ENCODE results near the gene ATP5PB. TPM values are rescaled to one million over a fixed set of nuclear protein-coding genes. Genes with fewer than 3 reads are reported as not detected.

Gene ATP5PB
- total RNA-seq, 2 experiments from 2014 or later: 396 to 404 TPM

GRCh38 chr1:111466480-111466879 lies 17.2 kb downstream of the ATP5PB start:
- Mint-ChIP-seq H3K27me3 (ENCODE audit: low read depth) (no peaks in the 10 kb centered on the region), H3K4me1 (ENCODE audit: low read depth) (peaks cover 11% of the 10 kb centered on the region), H3K4me3 (no peak overlapping the region), H3K9me3 (ENCODE audit: insufficient read depth) (no peaks in the 10 kb centered on the region), H3K36me3 (ENCODE audit: low read depth) (peaks cover 38% of the 10 kb centered on the region), H3K27ac (no peak overlapping the region)
- no peak for ATAC-seq
- POLR2A ChIA-PET: interaction anchor here (0.9 kb wide), 1 partner anchor 15 kb away, joined by 3 read pairs; no protein-coding TSS in a partner anchor
- CTCF ChIA-PET: interaction anchor here (1.0 to 1.6 kb wide), 2 partner anchors 14 to 19 kb away, joined by 3 read pairs; no protein-coding TSS in a partner anchor
- DNase-seq: no peak

GRCh38 chr1:111467865-111468716 lies 18.8 kb downstream of the ATP5PB start:
- DNase-seq (no peak), ATAC-seq (no peak)
- Mint-ChIP-seq H3K4me1 (ENCODE audit: low read depth) (peaks cover 11% of the 10 kb centered on the region), H3K9me3 (ENCODE audit: insufficient read depth) (no peaks in the 10 kb centered on the region), H3K27ac (no peak overlapping the region), H3K36me3 (ENCODE audit: low read depth) (peaks cover 30% of the 10 kb centered on the region), H3K4me3 (no peak overlapping the region), H3K27me3 (ENCODE audit: low read depth) (no peaks in the 10 kb centered on the region)
- ChIA-PET CTCF (interaction anchor here (1.0 to 1.3 kb wide), 3 partner anchors 15 to 39 kb away, joined by 3 read pairs; no protein-coding TSS in a partner anchor), POLR2A (interaction anchor here (1.9 kb wide), 1 partner anchor 19 kb away, joined by 5 read pairs; the partner anchor contains the start of genes ATP5PB and WDR77)

- peak; percentile 1 for DNase-seq
- no peak for ATAC-seq
- POLR2A ChIA-PET: interaction anchor here (1.9 kb wide), 1 partner anchor 20 kb away, joined by 5 read pairs; the partner anchor contains the start of genes ATP5PB and WDR77
- Mint-ChIP-seq H3K9me3 (ENCODE audit: insufficient read depth) (no peaks in the 10 kb centered on the region), H3K36me3 (ENCODE audit: low read depth) (peaks cover 27% of the 10 kb centered on the region), H3K27ac (no peak overlapping the region), H3K27me3 (ENCODE audit: low read depth) (no peaks in the 10 kb centered on the region), H3K4me3 (no peak overlapping the region), H3K4me1 (ENCODE audit: low read depth) (peaks cover 10% of the 10 kb centered on the region)
- CTCF ChIA-PET: interaction anchor here (1.1 to 1.3 kb wide), 2 partner anchors 27 to 38 kb away, joined by 3 read pairs; no protein-coding TSS in a partner anchor
Observed at GRCh38 chr1:111468717-111469100, 19.4 kb downstream of the ATP5PB start.

- CTCF ChIA-PET: interaction anchor here (1.3 kb wide), 1 partner anchor 38 kb away, joined by 3 read pairs; no protein-coding TSS in a partner anchor
- no peak for ATAC-seq
- Mint-ChIP-seq H3K4me1 (ENCODE audit: low read depth) (peaks cover 16% of the 10 kb centered on the region), H3K36me3 (ENCODE audit: low read depth) (peaks cover 26% of the 10 kb centered on the region), H3K27me3 (ENCODE audit: low read depth) (no peaks in the 10 kb centered on the region), H3K27ac (no peak overlapping the region), H3K9me3 (ENCODE audit: insufficient read depth) (no peaks in the 10 kb centered on the region), H3K4me3 (no peak overlapping the region)
- DNase-seq: peak; percentile 20
- POLR2A ChIA-PET: no interaction called here
Observed at GRCh38 chr1:111469539-111469938, 20.3 kb downstream of the ATP5PB start.

- POLR2A ChIA-PET: interaction anchor here (0.6 to 3.5 kb wide), 4 partner anchors 37 to 146 kb away, joined by 3 to 17 read pairs (median 3); no protein-coding TSS in a partner anchor
- H3K4me3 Mint-ChIP-seq: no peak overlapping the region
- DNase-seq: no peak
- H3K4me1 Mint-ChIP-seq (ENCODE audit: low read depth): peaks cover 22% of the 10 kb centered on the region
- H3K36me3 Mint-ChIP-seq (ENCODE audit: low read depth): peaks cover 25% of the 10 kb centered on the region
- peak; percentile 16 for ATAC-seq
- CTCF ChIA-PET: interaction anchor here (0.8 to 11.2 kb wide), 5 partner anchors 22 to 299 kb away, joined by 3 to 144 read pairs (median 4); partner anchors contain the start of genes ATP5PB and WDR77
- no peaks in the 10 kb centered on the region for H3K9me3 Mint-ChIP-seq (ENCODE audit: insufficient read depth)
- H3K27me3 Mint-ChIP-seq (ENCODE audit: low read depth): no peaks in the 10 kb centered on the region
- no peak overlapping the region for H3K27ac Mint-ChIP-seq
Observed at GRCh38 chr1:111470596-111470995, 21.3 kb downstream of the ATP5PB start.

GRCh38 chr1:111471012-111471411 lies 21.7 kb downstream of the ATP5PB start:
- Mint-ChIP-seq H3K4me1 (ENCODE audit: low read depth) (peaks cover 27% of the 10 kb centered on the region), H3K9me3 (ENCODE audit: insufficient read depth) (no peaks in the 10 kb centered on the region), H3K27me3 (ENCODE audit: low read depth) (no peaks in the 10 kb centered on the region), H3K4me3 (no peak overlapping the region), H3K36me3 (ENCODE audit: low read depth) (peaks cover 29% of the 10 kb centered on the region), H3K27ac (no peak overlapping the region)
- DNase-seq (peak; percentile 89), ATAC-seq (peak; percentile 80)
- ChIA-PET CTCF (interaction anchor here (0.6 to 11.2 kb wide), 7 partner anchors 11 to 299 kb away, joined by 3 to 144 read pairs (median 4); partner anchors contain the start of genes ATP5PB and WDR77), POLR2A (interaction anchor here (0.6 to 3.5 kb wide), 7 partner anchors 8 to 145 kb away, joined by 3 to 17 read pairs (median 5); partner anchors contain the start of genes ATP5PB and WDR77)

GRCh38 chr1:111471538-111471937 lies 22.3 kb downstream of the ATP5PB start:
- Mint-ChIP-seq H3K27ac (no peak overlapping the region), H3K4me3 (peak overlapping the region; percentile 16), H3K4me1 (ENCODE audit: low read depth) (peaks cover 32% of the 10 kb centered on the region), H3K27me3 (ENCODE audit: low read depth) (no peaks in the 10 kb centered on the region), H3K9me3 (ENCODE audit: insufficient read depth) (no peaks in the 10 kb centered on the region), H3K36me3 (ENCODE audit: low read depth) (peaks cover 33% of the 10 kb centered on the region)
- ChIA-PET POLR2A (interaction anchor here (0.9 to 3.5 kb wide), 6 partner anchors 9 to 145 kb away, joined by 3 to 17 read pairs (median 6); partner anchors contain the start of genes ATP5PB and WDR77), CTCF (interaction anchor here (0.6 to 11.2 kb wide), 9 partner anchors 10 to 298 kb away, joined by 3 to 144 read pairs (median 4); partner anchors contain the start of genes ATP5PB and WDR77)
- no peak for DNase-seq
- ATAC-seq: no peak

- DNase-seq (no peak), ATAC-seq (no peak)
- ChIA-PET CTCF (interaction anchor here (0.9 to 11.2 kb wide), 5 partner anchors 24 to 296 kb away, joined by 3 to 144 read pairs (median 6); partner anchors contain the start of gene WDR77), POLR2A (interaction anchor here (0.6 to 3.6 kb wide), 3 partner anchors 33 to 282 kb away, joined by 3 to 15 read pairs (median 4); partner anchors contain the start of gene DDX20)
- Mint-ChIP-seq H3K27me3 (ENCODE audit: low read depth) (no peaks in the 10 kb centered on the region), H3K9me3 (ENCODE audit: insufficient read depth) (no peaks in the 10 kb centered on the region), H3K4me1 (ENCODE audit: low read depth) (peaks cover 46% of the 10 kb centered on the region), H3K36me3 (ENCODE audit: low read depth) (peaks cover 46% of the 10 kb centered on the region), H3K4me3 (peak overlapping the region; percentile 82), H3K27ac (peak overlapping the region; percentile 89)
Observed at GRCh38 chr1:111474106-111474505, 24.8 kb downstream of the ATP5PB start.

GRCh38 chr1:111474521-111474920 lies 25.3 kb downstream of the ATP5PB start:
- ChIA-PET POLR2A (interaction anchor here (0.6 to 3.6 kb wide), 5 partner anchors 21 to 281 kb away, joined by 3 to 15 read pairs (median 4); partner anchors contain the start of gene DDX20), CTCF (interaction anchor here (0.6 to 11.2 kb wide), 8 partner anchors 14 to 295 kb away, joined by 3 to 144 read pairs (median 4); partner anchors contain the start of gene WDR77)
- DNase-seq: no peak

GRCh38 chr1:111475701-111476100 lies 26.4 kb downstream of the ATP5PB start:
- H3K27ac Mint-ChIP-seq: peak overlapping the region; percentile 97
- H3K36me3 Mint-ChIP-seq (ENCODE audit: low read depth): peaks cover 46% of the 10 kb centered on the region
- peaks cover 50% of the 10 kb centered on the region for H3K4me1 Mint-ChIP-seq (ENCODE audit: low read depth)
- CTCF ChIA-PET: interaction anchor here (0.9 to 11.2 kb wide), 17 partner anchors 15 to 294 kb away, joined by 3 to 144 read pairs (median 4); partner anchors contain the start of genes ADORA3, ATP5PB, INKA2 and TMIGD3
- H3K27me3 Mint-ChIP-seq (ENCODE audit: low read depth): no peaks in the 10 kb centered on the region
- POLR2A ChIA-PET: interaction anchor here (1.0 to 3.6 kb wide), 6 partner anchors 22 to 280 kb away, joined by 3 to 23 read pairs (median 11); partner anchors contain the start of genes ATP5PB, DDX20, RAP1A and WDR77
- H3K9me3 Mint-ChIP-seq (ENCODE audit: insufficient read depth): no peaks in the 10 kb centered on the region
- H3K4me3 Mint-ChIP-seq: peak overlapping the region; percentile 82
- ATAC-seq (peak; percentile 35), DNase-seq (peak; percentile 63)

More at GRCh38 chr1:111474521-111474920, 25.3 kb downstream of the ATP5PB start:
- no peak for ATAC-seq
- Mint-ChIP-seq H3K9me3 (ENCODE audit: insufficient read depth) (no peaks in the 10 kb centered on the region), H3K4me1 (ENCODE audit: low read depth) (peaks cover 46% of the 10 kb centered on the region), H3K27ac (peak overlapping the region; percentile 89), H3K4me3 (peak overlapping the region; percentile 82), H3K27me3 (ENCODE audit: low read depth) (no peaks in the 10 kb centered on the region), H3K36me3 (ENCODE audit: low read depth) (peaks cover 46% of the 10 kb centered on the region)

- Mint-ChIP-seq H3K36me3 (ENCODE audit: low read depth) (peaks cover 46% of the 10 kb centered on the region), H3K9me3 (ENCODE audit: insufficient read depth) (no peaks in the 10 kb centered on the region)
Observed at GRCh38 chr1:111476214-111476613, 26.9 kb downstream of the ATP5PB start.

More at GRCh38 chr1:111476214-111476613, 26.9 kb downstream of the ATP5PB start:
- ChIA-PET POLR2A (interaction anchor here (0.6 to 3.6 kb wide), 10 partner anchors 15 to 279 kb away, joined by 3 to 23 read pairs (median 6); partner anchors contain the start of genes ATP5PB, DDX20, RAP1A and WDR77), CTCF (interaction anchor here (0.7 to 11.2 kb wide), 22 partner anchors 13 to 293 kb away, joined by 3 to 144 read pairs (median 4); partner anchors contain the start of genes ADORA3, ATP5PB, INKA2 and TMIGD3)
- peaks cover 53% of the 10 kb centered on the region for H3K4me1 Mint-ChIP-seq (ENCODE audit: low read depth)
- peak overlapping the region; percentile 82 for H3K4me3 Mint-ChIP-seq
- no peak for DNase-seq
- no peak for ATAC-seq
- no peaks in the 10 kb centered on the region for H3K27me3 Mint-ChIP-seq (ENCODE audit: low read depth)
- peak overlapping the region; percentile 97 for H3K27ac Mint-ChIP-seq
